ENCODE results near the gene FREY1.
"Not testable (repeated sequence)": the region's sequence is repeated elsewhere in the genome, so short reads cannot be mapped to it uniquely, and the experiment has no call there.

FREY1 gene

GRCh38 chr11:45909594-45910475 is 2.8 kb upstream of the FREY1 start:
- H3K9me3 ChIP-seq (ENCODE audit: severe bottlenecking) = no peaks in the 10 kb centered on the region
- H3K36me3 ChIP-seq = peaks cover 38% of the 10 kb centered on the region
- H3K4me3 ChIP-seq (ENCODE audit: low read depth, low read length) = no peak overlapping the region
- TF ChIP-seq CTCF (IDR thresholded peaks at IDR 0.05; ENCODE audit: low read depth, low read length) = no peak
- DNase-seq = no peak
- no peak overlapping the region for H3K27ac ChIP-seq
- H3K27me3 ChIP-seq (ENCODE audit: insufficient read depth, low read depth, severe bottlenecking) = no peaks in the 10 kb centered on the region

- peak overlapping the region; percentile 42; the same call in 1 of the 2 replicates for H3K27ac ChIP-seq
- no peak for TF ChIP-seq CTCF (IDR thresholded peaks at IDR 0.05; ENCODE audit: low read depth, low read length)
- H3K9me3 ChIP-seq (ENCODE audit: severe bottlenecking) = no peaks in the 10 kb centered on the region
- H3K36me3 ChIP-seq = peaks cover 48% of the 10 kb centered on the region
- no peaks in the 10 kb centered on the region for H3K27me3 ChIP-seq (ENCODE audit: insufficient read depth, low read depth, severe bottlenecking)
- no peak overlapping the region for H3K4me3 ChIP-seq (ENCODE audit: low read depth, low read length)
- DNase-seq = no peak
Measured at GRCh38 chr11:45907911-45908370, 870 bp upstream of the FREY1 start.

GRCh38 chr11:45906096-45906682 is 882 bp downstream of the FREY1 start:
- Histone ChIP-seq H3K27ac (no peak overlapping the region), H3K4me3 (ENCODE audit: low read depth, low read length) (no peak overlapping the region), H3K9me3 (ENCODE audit: severe bottlenecking) (no peaks in the 10 kb centered on the region), H3K36me3 (peaks cover 60% of the 10 kb centered on the region), H3K27me3 (ENCODE audit: insufficient read depth, low read depth, severe bottlenecking) (no peaks in the 10 kb centered on the region)
- DNase-seq = no peak
- TF ChIP-seq CTCF (IDR thresholded peaks at IDR 0.05; ENCODE audit: low read depth, low read length) = no peak

GRCh38 chr11:45905576-45905975 is 1.5 kb downstream of the FREY1 start:
- not testable (repeated sequence) for H3K4me3 ChIP-seq (ENCODE audit: low read depth, low read length); H3K9me3 ChIP-seq (ENCODE audit: severe bottlenecking); H3K27ac ChIP-seq; DNase-seq; H3K27me3 ChIP-seq (ENCODE audit: insufficient read depth, low read depth, severe bottlenecking)
- peaks cover 58% of the 10 kb centered on the region for H3K36me3 ChIP-seq

- H3K4me3 ChIP-seq (ENCODE audit: low read depth, low read length) = no peak overlapping the region
- TF ChIP-seq CTCF (IDR thresholded peaks at IDR 0.05; ENCODE audit: low read depth, low read length) = no peak
- peaks cover 58% of the 10 kb centered on the region for H3K36me3 ChIP-seq
- no peaks in the 10 kb centered on the region for H3K9me3 ChIP-seq (ENCODE audit: severe bottlenecking)
- H3K27ac ChIP-seq = no peak overlapping the region
- no peak for DNase-seq
- no peaks in the 10 kb centered on the region for H3K27me3 ChIP-seq (ENCODE audit: insufficient read depth, low read depth, severe bottlenecking)
Measured at GRCh38 chr11:45905095-45905494, 2.0 kb downstream of the FREY1 start.

- DNase-seq = no peak
- Histone ChIP-seq H3K27me3 (ENCODE audit: insufficient read depth, low read depth, severe bottlenecking) (no peaks in the 10 kb centered on the region), H3K27ac (no peak overlapping the region), H3K4me3 (ENCODE audit: low read depth, low read length) (no peak overlapping the region), H3K9me3 (ENCODE audit: severe bottlenecking) (no peaks in the 10 kb centered on the region), H3K36me3 (peaks cover 55% of the 10 kb centered on the region)
- no peak for TF ChIP-seq CTCF (IDR thresholded peaks at IDR 0.05; ENCODE audit: low read depth, low read length)
Measured at GRCh38 chr11:45904309-45904915, 2.7 kb downstream of the FREY1 start.

Measured in WERI-Rb-1 (cell line).